GM19463 (cell line): Measurements from ENCODE around the gene CRLF2.
"Not testable (repeated sequence)": the region's sequence is repeated elsewhere in the genome, so short reads cannot be mapped to it uniquely, and the experiment has no call there.

Experiments used
- ATAC-seq: cut with Tn5 transposase; IDR thresholded peaks from one replicate; pipeline ENCODE4 v1.9.1; 2021; ENCODE audit warnings: mild to moderate bottlenecking, moderate library complexity; ENCODE audit not compliant: unreplicated experiment

CRLF2 gene

GRCh38 chrX:1215123-1215823 lies 2.8 kb upstream of the CRLF2 start:
- ATAC-seq: no peak

GRCh38 chrX:1213971-1214370 lies 1.5 kb upstream of the CRLF2 start:
- no peak for ATAC-seq

- ATAC-seq: no peak
Measured at GRCh38 chrX:1210844-1211243, 1.6 kb downstream of the CRLF2 start.

- ATAC-seq: no peak
Measured at GRCh38 chrX:1207496-1208025, 4.9 kb downstream of the CRLF2 start.

GRCh38 chrX:1205681-1206611 lies 6.5 kb downstream of the CRLF2 start:
- ATAC-seq: no peak

- no peak for ATAC-seq
Measured at GRCh38 chrX:1202251-1202650, 10.2 kb downstream of the CRLF2 start.

GRCh38 chrX:1196436-1196835 lies 16.0 kb downstream of the CRLF2 start:
- no peak for ATAC-seq

- not testable (repeated sequence) for ATAC-seq
Measured at GRCh38 chrX:1192196-1192595, 20.3 kb downstream of the CRLF2 start.

- no peak for ATAC-seq
Measured at GRCh38 chrX:1190596-1191145, 21.8 kb downstream of the CRLF2 start.

- no peak for ATAC-seq
Measured at GRCh38 chrX:1185561-1185960, 26.9 kb downstream of the CRLF2 start.

GRCh38 chrX:1182211-1182610 lies 30.2 kb downstream of the CRLF2 start:
- ATAC-seq: no peak

GRCh38 chrX:1181661-1182060 lies 30.8 kb downstream of the CRLF2 start:
- ATAC-seq: not testable (repeated sequence)

- no peak for ATAC-seq
Measured at GRCh38 chrX:1181170-1181569, 31.3 kb downstream of the CRLF2 start.

- no peak for ATAC-seq
Measured at GRCh38 chrX:1178580-1179057, 33.8 kb downstream of the CRLF2 start.

- ATAC-seq: not testable (repeated sequence)
Measured at GRCh38 chrX:1176531-1177320, 35.7 kb downstream of the CRLF2 start.

- ATAC-seq: not testable (repeated sequence)
Measured at GRCh38 chrX:1174609-1175545, 37.6 kb downstream of the CRLF2 start.

GRCh38 chrX:1173435-1173834 lies 39.0 kb downstream of the CRLF2 start:
- not testable (repeated sequence) for ATAC-seq

- ATAC-seq: no peak
Measured at GRCh38 chrX:1172496-1172895, 40.0 kb downstream of the CRLF2 start.

- not testable (repeated sequence) for ATAC-seq
Measured at GRCh38 chrX:1171915-1172314, 40.5 kb downstream of the CRLF2 start.
